GM23248 (cell line): ENCODE measurements around the gene TM4SF20. TPM values are rescaled to one million over a fixed set of nuclear protein-coding genes. Genes with fewer than 3 reads are reported as not detected.

ENCODE experiments used
- DNase-seq: peaks from one replicate; pipeline ENCODE4 v3.0.0-alpha.2; 2015
- H2AFZ ChIP-seq: fragments of 200-600 bp; sonication (generic); 2 replicates; pipeline ENCODE4 v1.6.1; 2016; ENCODE audit warnings: antibody characterized with exemption
- H3F3A ChIP-seq: fragments of 200-600 bp; sonication (generic); 2 replicates; pipeline ENCODE4 v1.6.1; 2016; ENCODE audit warnings: mild to moderate bottlenecking, antibody characterized with exemption, mixed run types; ENCODE audit not compliant: insufficient read depth
- H3K27ac ChIP-seq: fragments of 200-600 bp; sonication (generic); 2 replicates; pipeline ENCODE4 v1.5.1; 2016; ENCODE audit warnings: mild to moderate bottlenecking
- H3K27me3 ChIP-seq: fragments of 200-600 bp; sonication (generic); replicated peaks from 2 replicates; pipeline ENCODE4 v1.6.1; 2016; ENCODE audit warnings: mild to moderate bottlenecking; ENCODE audit not compliant: insufficient read depth
- H3K36me3 ChIP-seq: fragments of 200-600 bp; sonication (generic); 2 replicates; pipeline ENCODE4 v1.6.1; 2016; ENCODE audit warnings: low read depth, mild to moderate bottlenecking
- H3K4me1 ChIP-seq: fragments of 200-600 bp; sonication (generic); 2 replicates; pipeline ENCODE4 v1.6.1; 2016; ENCODE audit warnings: mild to moderate bottlenecking; ENCODE audit not compliant: insufficient read depth
- H3K4me2 ChIP-seq: fragments of 200-600 bp; sonication (generic); one replicate; pipeline ENCODE4 v1.6.1; 2016; ENCODE audit warnings: mild to moderate bottlenecking; ENCODE audit not compliant: unreplicated experiment
- H3K4me3 ChIP-seq: fragments of 200-600 bp; sonication (generic); 2 replicates; pipeline ENCODE4 v1.5.1; 2016; ENCODE audit warnings: mild to moderate bottlenecking
- H3K79me2 ChIP-seq: fragments of 200-600 bp; sonication (generic); 2 replicates; pipeline ENCODE4 v1.6.1; 2016; ENCODE audit warnings: mild to moderate bottlenecking; ENCODE audit not compliant: insufficient read depth
- H3K9ac ChIP-seq: fragments of 200-600 bp; sonication (generic); 2 replicates; pipeline ENCODE4 v1.6.1; 2016; ENCODE audit warnings: mild to moderate bottlenecking
- H3K9me2 ChIP-seq: fragments of 200-600 bp; sonication (generic); 2 replicates; pipeline ENCODE4 v1.6.1; 2016; ENCODE audit warnings: mixed run types, mild to moderate bottlenecking, moderate library complexity; ENCODE audit not compliant: insufficient read depth
- H3K9me3 ChIP-seq: fragments of 200-600 bp; sonication (generic); one replicate; pipeline ENCODE4 v1.6.1; 2017; ENCODE audit warnings: low read depth
- H4K20me1 ChIP-seq: fragments of 200-600 bp; sonication (generic); 2 replicates; pipeline ENCODE4 v1.6.0; 2016; ENCODE audit not compliant: insufficient read depth
- EZH2 ChIP-seq: fragments of 200-600 bp; sonication (generic); IDR thresholded peaks from 2 replicates; pipeline ENCODE4 v1.6.1; 2018; ENCODE audit warnings: antibody characterized with exemption, mild to moderate bottlenecking; ENCODE audit not compliant: insufficient read depth, poor library complexity, severe bottlenecking
- EZH2phosphoT487 ChIP-seq: fragments of 200-600 bp; sonication (generic); IDR thresholded peaks from 2 replicates; pipeline ENCODE4 v1.6.1; 2018; ENCODE audit warnings: antibody characterized with exemption, moderate library complexity, mild to moderate bottlenecking, low read depth; ENCODE audit not compliant: insufficient read depth
- WGBS, 2 experiments: methylation state at CpG; one replicate each; pipeline ENCODE4 v1.1.6; 2015 to 2017; ENCODE audit warnings: low lambda C conversion rate in 2 of 2, low coverage in 1 of 2; ENCODE audit errors: missing lambda C conversion rate in 2 of 2; 5-methylcytosine and 5-hydroxymethylcytosine counted together
- in situ Hi-C: fragments of 300-500 bp; cut with MboI; formaldehyde crosslinking; loops from 2 replicates; pipeline ENCODE4 v1.15.0; 2020
- polyA plus RNA-seq: library from polyadenylated mRNA; unstranded; fragments of >200 nt; fragmentation: Nextera tagmentation; extraction: Ambion mirVana; gene quantifications from 2 replicates; pipeline ENCODE4 v1.2.1, GENCODE V29; 2016
- total RNA-seq: library from RNA; depleted of rRNA; stranded (reverse); fragments of >200 nt; shearing (Covaris generic); gene quantifications from 2 replicates; pipeline ENCODE4 v1.2.3, GENCODE V29; 2014

Gene TM4SF20
- total and polyA plus RNA-seq, 2 experiments from 2014 or later, result 16.8 to 18.7 TPM

- Histone ChIP-seq H3K36me3 (no peaks in the 10 kb centered on the region), H3K9ac (no peak overlapping the region), H3K27me3 (no peaks in the 10 kb centered on the region), H3K4me3 (no peak overlapping the region), H4K20me1 (no peaks in the 10 kb centered on the region), H3K4me1 (peaks cover 21% of the 10 kb centered on the region), H3K27ac (no peak overlapping the region), H3F3A (peaks cover 10% of the 10 kb centered on the region; the same call in 1 of the 2 replicates), H3K9me2 (no peaks in the 10 kb centered on the region), H3K79me2 (no peaks in the 10 kb centered on the region), H3K4me2 (no peak overlapping the region), H2AFZ (no peak overlapping the region), H3K9me3 (no peaks in the 10 kb centered on the region)
- no peak for DNase-seq
- WGBS, 2 experiments, result 92 to 96% methylated on average over 1 of the region's 1 CpG
- TF ChIP-seq EZH2phosphoT487, result no peak
- TF ChIP-seq EZH2, result no peak
- in situ Hi-C loops, result no loop called here
Measured at GRCh38 chr2:227395556-227395955, 16.4 kb upstream of the TM4SF20 start.

DNA sequence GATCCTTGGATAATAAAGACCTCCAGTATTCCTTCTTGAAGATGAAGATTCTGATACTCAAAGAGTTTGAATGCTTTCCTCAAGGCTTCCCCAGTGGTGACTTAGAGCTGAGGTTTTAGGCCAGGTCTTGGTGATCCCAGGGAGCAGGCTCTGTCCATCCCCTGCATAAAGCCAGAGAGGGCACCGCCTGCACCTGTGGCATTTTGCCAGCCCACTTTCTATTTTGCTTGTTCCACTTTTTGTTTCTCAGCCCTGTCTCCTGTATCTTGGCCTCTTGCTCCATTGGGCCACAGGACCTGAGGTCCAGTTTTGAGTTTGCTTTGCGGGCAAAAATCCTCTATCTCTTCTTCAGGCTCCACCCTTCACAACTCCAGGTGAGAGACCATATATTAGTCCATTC is 15.3 kb upstream of the TM4SF20 start:
- 98 to 100% methylated on average over 2 of the region's 2 CpGs for WGBS, 2 experiments

DNA sequence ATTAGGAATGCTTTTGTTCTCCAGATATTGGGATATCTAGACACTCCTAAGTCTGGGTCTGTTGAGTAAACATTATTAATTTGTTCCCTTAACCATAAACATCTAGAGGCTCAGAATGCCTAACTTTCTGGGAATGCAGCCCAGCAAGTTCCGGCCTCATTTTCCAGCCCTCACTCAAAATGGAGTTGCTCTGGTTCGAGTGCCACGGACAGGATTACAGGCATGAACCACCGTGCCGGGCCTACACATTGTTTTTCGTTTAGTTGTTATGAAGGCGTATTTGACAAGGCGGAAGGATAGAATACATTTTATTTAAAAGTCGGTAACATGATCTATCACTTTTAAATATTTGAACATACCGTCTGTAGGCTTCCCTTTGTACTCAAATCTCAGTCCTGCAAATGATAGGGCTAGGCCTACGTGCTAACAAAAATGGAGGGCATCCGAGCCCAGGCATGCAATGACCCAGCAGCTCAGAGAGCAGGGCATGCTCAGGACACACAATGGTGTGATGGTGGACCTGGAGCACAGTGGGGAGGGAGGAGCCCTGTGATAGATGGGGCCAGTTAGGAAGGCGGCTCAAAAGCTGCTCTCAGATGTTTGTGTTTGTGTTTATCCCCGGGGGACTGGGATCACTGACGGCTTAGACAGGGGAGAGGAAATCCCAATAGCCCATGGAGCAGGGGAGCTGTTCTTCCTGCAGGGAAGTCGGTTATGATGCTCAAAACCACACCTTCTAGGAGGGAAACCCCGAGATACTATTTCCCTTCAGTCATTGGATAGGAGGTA is 11.6 kb upstream of the TM4SF20 start:
- H3K9me3 ChIP-seq, result no peaks in the 10 kb centered on the region
- no peak overlapping the region for H3K27ac ChIP-seq
- H3K9ac ChIP-seq, result no peak overlapping the region
- H3K36me3 ChIP-seq, result no peaks in the 10 kb centered on the region
- 85 to 88% methylated on average over 17 of the region's 17 CpGs for WGBS, 2 experiments
- no peak for DNase-seq
- TF ChIP-seq EZH2 (no peak), EZH2phosphoT487 (no peak)
- H3K9me2 ChIP-seq, result no peaks in the 10 kb centered on the region
- H2AFZ ChIP-seq, result no peak overlapping the region
- H3K27me3 ChIP-seq, result no peaks in the 10 kb centered on the region
- H3K4me3 ChIP-seq, result no peak overlapping the region
- H3K4me2 ChIP-seq, result no peak overlapping the region
- H3K79me2 ChIP-seq, result no peaks in the 10 kb centered on the region
- in situ Hi-C loops, result no loop called here
- H3F3A ChIP-seq, result peaks cover 23% of the 10 kb centered on the region
- no peaks in the 10 kb centered on the region for H4K20me1 ChIP-seq
- H3K4me1 ChIP-seq, result peaks cover 41% of the 10 kb centered on the region

More for the DNA sequence above, 15.3 kb upstream of the TM4SF20 start:
- DNase-seq, result no peak
- in situ Hi-C loops, result no loop called here
- no peak overlapping the region for H3K4me2 ChIP-seq
- no peaks in the 10 kb centered on the region for H4K20me1 ChIP-seq
- no peaks in the 10 kb centered on the region for H3K36me3 ChIP-seq
- peak overlapping the region; percentile 49; the same call in 1 of the 2 replicates for H3K9ac ChIP-seq
- peaks cover 27% of the 10 kb centered on the region for H3K4me1 ChIP-seq
- H3F3A ChIP-seq, result peaks cover 18% of the 10 kb centered on the region
- no peaks in the 10 kb centered on the region for H3K9me3 ChIP-seq
- H3K4me3 ChIP-seq, result no peak overlapping the region
- no peaks in the 10 kb centered on the region for H3K27me3 ChIP-seq
- no peaks in the 10 kb centered on the region for H3K9me2 ChIP-seq
- no peaks in the 10 kb centered on the region for H3K79me2 ChIP-seq
- TF ChIP-seq EZH2phosphoT487, result no peak
- no peak for TF ChIP-seq EZH2
- 0 out of 2 replicates have a peak overlapping the region, but pooled peaks have one; percentile 13 for H3K27ac ChIP-seq
- H2AFZ ChIP-seq, result no peak overlapping the region

DNA sequence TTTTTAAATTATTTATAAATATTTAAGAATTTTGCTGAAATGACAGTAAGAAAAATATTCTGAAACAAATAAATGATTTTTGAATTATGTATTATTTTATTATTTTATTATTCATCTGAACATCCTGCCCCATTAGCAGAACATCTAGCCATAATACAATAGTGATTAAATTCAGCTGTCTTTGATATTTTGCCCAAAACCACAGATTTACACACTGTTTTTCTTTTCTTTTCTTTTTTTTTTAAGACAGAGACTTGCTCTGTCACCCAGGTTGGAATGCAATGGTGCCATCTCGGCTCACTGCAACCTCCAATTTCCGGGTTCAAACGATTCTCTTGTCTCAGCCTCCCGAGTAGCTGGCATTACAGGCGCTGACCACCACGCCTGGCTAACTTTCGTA is 10.6 kb upstream of the TM4SF20 start:
- peaks cover 41% of the 10 kb centered on the region for H3K4me1 ChIP-seq
- H3F3A ChIP-seq, result peaks cover 27% of the 10 kb centered on the region
- H3K4me3 ChIP-seq, result no peak overlapping the region
- H3K9me3 ChIP-seq, result no peaks in the 10 kb centered on the region
- 88 to 95% methylated on average over 7 of the region's 7 CpGs for WGBS, 2 experiments
- no peak overlapping the region for H2AFZ ChIP-seq
- in situ Hi-C loops, result no loop called here
- H3K79me2 ChIP-seq, result no peaks in the 10 kb centered on the region
- H3K9me2 ChIP-seq, result no peaks in the 10 kb centered on the region
- no peak for DNase-seq
- no peak overlapping the region for H3K4me2 ChIP-seq
- TF ChIP-seq EZH2phosphoT487 (no peak), EZH2 (no peak)
- H4K20me1 ChIP-seq, result no peaks in the 10 kb centered on the region
- H3K9ac ChIP-seq, result no peak overlapping the region; the same call in 1 of the 2 replicates
- H3K27me3 ChIP-seq, result no peaks in the 10 kb centered on the region
- peak overlapping the region; percentile 82 for H3K27ac ChIP-seq
- no peaks in the 10 kb centered on the region for H3K36me3 ChIP-seq
